GM12875 (cell line): Measurements from ENCODE around the gene MYL11.
A peak's percentile ranks its signal among the peaks of the same experiment; 100 is the strongest.

Experiments used
- H3K4me3 ChIP-seq: one replicate; pipeline ENCODE4 v1.5.1; 2011; ENCODE audit warnings: low read depth, low read length, control low read depth
- CTCF ChIP-seq: IDR thresholded peaks from 2 replicates; pipeline ENCODE4 v1.5.1; 2011; ENCODE audit warnings: low read depth, mild to moderate bottlenecking, control low read depth, inconsistent platforms, low read length, moderate library complexity, borderline replicate concordance; ENCODE audit not compliant: insufficient read depth

The MYL11 gene

GRCh38 chr16:30369091-30369937 lies 5.3 kb upstream of the MYL11 start:
- peak overlapping the region; percentile 63 for H3K4me3 ChIP-seq
- no peak for TF ChIP-seq CTCF

GRCh38 chr16:30369938-30370455 lies 4.6 kb upstream of the MYL11 start:
- H3K4me3 ChIP-seq: peak overlapping the region; percentile 63
- no peak for TF ChIP-seq CTCF

- TF ChIP-seq CTCF: peak; percentile 19; the same call in 1 of the 2 replicates
- peak within 1 kb of the TSS; percentile 63 for H3K4me3 ChIP-seq
These were observed 4.0 kb upstream of the MYL11 start, which contains the start of gene TBC1D10B for GRCh38 chr16:30370456-30371247. TSS of gene TBC1D10B (minus strand) at chr16:30370494. CDS start at chr16:30370183, 311 bp downstream.

GRCh38 chr16:30371248-30371816 lies 3.3 kb upstream of the MYL11 start:
- no peak for TF ChIP-seq CTCF
- H3K4me3 ChIP-seq: peak overlapping the region; percentile 36

- no peak overlapping the region for H3K4me3 ChIP-seq
- TF ChIP-seq CTCF: no peak
These were observed 2.4 kb upstream of the MYL11 start for GRCh38 chr16:30372038-30372712.

- no peak overlapping the region for H3K4me3 ChIP-seq
- no peak for TF ChIP-seq CTCF
These were observed 1.9 kb upstream of the MYL11 start for GRCh38 chr16:30372725-30373124.
